IPS-18a (cell line): Measurements from ENCODE around the gene CDC73.

Source experiments
- H3K27ac ChIP-seq: one replicate; pipeline ENCODE4 v1.5.1; 2013; ENCODE audit warnings: low read length
- H3K27me3 ChIP-seq: one replicate; pipeline ENCODE4 v1.6.1; 2013; ENCODE audit warnings: mild to moderate bottlenecking, low read length; ENCODE audit not compliant: control insufficient read depth, insufficient read depth
- H3K36me3 ChIP-seq: one replicate; pipeline ENCODE4 v1.6.1; 2013; ENCODE audit warnings: low read depth, low read length; ENCODE audit not compliant: control insufficient read depth
- H3K4me1 ChIP-seq: one replicate; pipeline ENCODE4 v1.6.1; 2013; ENCODE audit warnings: low read depth, low read length; ENCODE audit not compliant: control insufficient read depth
- H3K4me3 ChIP-seq: one replicate; pipeline ENCODE4 v1.5.1; 2013; ENCODE audit warnings: low read length
- H3K9ac ChIP-seq: one replicate; pipeline ENCODE4 v1.6.1; 2013; ENCODE audit warnings: mild to moderate bottlenecking, low read length, moderate library complexity
- H3K9me3 ChIP-seq: one replicate; pipeline ENCODE4 v1.6.1; 2013; ENCODE audit warnings: low read depth, low read length; ENCODE audit not compliant: control insufficient read depth

Gene CDC73

DNA sequence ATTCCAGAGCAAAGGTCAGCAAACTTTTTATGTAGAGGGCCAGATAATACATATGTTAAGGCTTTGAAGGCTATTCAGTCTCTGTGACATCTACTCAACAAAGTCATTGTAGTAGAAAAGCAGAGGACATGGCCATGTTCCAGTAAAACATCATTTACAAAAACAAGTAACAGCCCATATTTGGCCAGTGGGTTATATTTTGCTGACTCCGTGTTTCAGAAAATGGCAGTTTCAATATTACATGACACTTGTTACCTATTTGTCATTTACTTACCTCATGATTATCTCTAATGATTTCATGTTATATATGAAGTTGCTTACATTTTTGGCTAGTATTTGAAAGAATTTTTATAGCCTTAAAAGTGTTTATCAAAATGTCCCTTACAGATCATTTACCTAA lies 182.0 kb downstream of the CDC73 start:
- H3K9ac ChIP-seq: no peak overlapping the region
- no peak overlapping the region for H3K27ac ChIP-seq

More for the DNA sequence above, 182.0 kb downstream of the CDC73 start:
- Histone ChIP-seq H3K36me3 (no peaks in the 10 kb centered on the region), H3K9me3 (no peaks in the 10 kb centered on the region), H3K4me3 (no peak overlapping the region), H3K4me1 (no peaks in the 10 kb centered on the region), H3K27me3 (no peaks in the 10 kb centered on the region)
